Endothelial cell of umbilical vein (primary cell): ENCODE data around the gene RBBP5.

Experiments
- CTCF ChIP-seq, 2 donors: IDR thresholded peaks; 1 replicate in 1 of 2; 2 replicates in 1 of 2; pipeline ENCODE4 v1.5.1; 2011; ENCODE audit warnings: low read length in 2 of 2, mild to moderate bottlenecking in 2 of 2, moderate library complexity in 2 of 2, control low read depth in 1 of 2, inconsistent platforms in 1 of 2, low read depth in 1 of 2; ENCODE audit not compliant: insufficient read depth in 1 of 2; ENCODE audit errors: extremely low read depth in 1 of 2
- FOS ChIP-seq: IDR thresholded peaks from 2 replicates; pipeline ENCODE4 v1.6.1; 2011; ENCODE audit warnings: mild to moderate bottlenecking, low read length, moderate library complexity, borderline replicate concordance; ENCODE audit not compliant: insufficient read depth
- MYC ChIP-seq: IDR thresholded peaks from one replicate; pipeline ENCODE4 v1.6.1; 2011; ENCODE audit warnings: mild to moderate bottlenecking, low read depth, low read length
- POLR2A ChIP-seq: IDR thresholded peaks from 2 replicates; pipeline ENCODE4 v1.6.1; 2012; ENCODE audit warnings: low read depth, mild to moderate bottlenecking, control low read depth, low read length
- POLR2AphosphoS5 ChIP-seq: IDR thresholded peaks from 2 replicates; pipeline ENCODE4 v1.6.1; 2012; ENCODE audit warnings: low read depth, mild to moderate bottlenecking, control low read depth, low read length, moderate library complexity; ENCODE audit not compliant: insufficient read depth
- TF ChIP-seq, protein P1 (sequence below): IDR thresholded peaks from 2 replicates; pipeline ENCODE4 v1.6.1; 2011; ENCODE audit not compliant: insufficient read depth, insufficient read length

DNA sequence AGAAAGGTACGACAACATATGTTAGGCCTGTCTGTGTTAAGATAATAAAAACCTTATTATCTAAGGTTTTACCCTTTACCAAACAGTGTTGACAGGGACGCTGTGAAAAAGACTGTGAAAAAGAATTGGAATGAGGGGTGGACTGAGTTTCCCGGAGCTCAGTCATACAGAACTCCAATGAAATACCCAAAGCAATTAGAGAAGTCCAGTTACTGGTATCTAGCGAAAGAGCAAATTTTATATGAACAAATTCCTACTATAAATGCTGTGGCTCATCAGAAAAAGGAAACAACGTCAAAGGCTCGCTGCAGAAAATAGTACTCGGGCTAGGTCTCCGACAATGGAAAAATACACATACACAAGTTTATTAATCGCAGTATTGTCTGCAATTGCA, 708 bp upstream of the RBBP5 start:
- TF ChIP-seq, protein P1, sequence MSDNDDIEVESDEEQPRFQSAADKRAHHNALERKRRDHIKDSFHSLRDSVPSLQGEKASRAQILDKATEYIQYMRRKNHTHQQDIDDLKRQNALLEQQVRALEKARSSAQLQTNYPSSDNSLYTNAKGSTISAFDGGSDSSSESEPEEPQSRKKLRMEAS, result no peak
- TF ChIP-seq POLR2A (no peak), CTCF (IDR thresholded peaks at IDR 0.05; ENCODE audit: extremely low read depth in 1 of 2, insufficient read depth in 1 of 2, low read depth in 1 of 2, low read length in 2 of 2) (no peak), MYC (no peak), POLR2AphosphoS5 (no peak), FOS (no peak)
